ENCODE measurements around the gene CYRIA.

- TF ChIP-seq CREB1 (IDR thresholded peaks at IDR 0.05; ENCODE audit: low read depth) (no peak), TAF1 (IDR thresholded peaks at IDR 0.05; ENCODE audit: low read depth) (no peak), TEAD4 (IDR thresholded peaks at IDR 0.05) (no peak), FOXM1 (IDR thresholded peaks at IDR 0.05; ENCODE audit: borderline replicate concordance, low read depth) (no peak), YY1 (IDR thresholded peaks at IDR 0.05; ENCODE audit: low read depth) (no peak), REST (IDR thresholded peaks at IDR 0.05; ENCODE audit: low read depth) (no peak), RAD21 (IDR thresholded peaks at IDR 0.05; ENCODE audit: low read depth) (no peak), EP300 (IDR thresholded peaks at IDR 0.05; ENCODE audit: borderline replicate concordance) (no peak), MAX (IDR thresholded peaks at IDR 0.05) (no peak)
Measured at GRCh38 chr2:16653083-16653375, 12.6 kb downstream of the CYRIA start.
